Embryonic facial prominence (tissue), 1 donor: ENCODE measurements around the gene LCORL.
"Not testable (repeated sequence)": the region's sequence is repeated elsewhere in the genome, so short reads cannot be mapped to it uniquely, and the experiment has no call there.

ENCODE experiments used
- DNase-seq: peaks from one replicate; pipeline ENCODE4 v3.0.0-alpha.2; 2016; ENCODE audit errors: extremely low spot score

Gene LCORL

GRCh38 chr4:17854036-17854435 is 167.5 kb downstream of the LCORL start:
- DNase-seq, result no peak

GRCh38 chr4:17851959-17852358 is 169.6 kb downstream of the LCORL start:
- no peak for DNase-seq

DNA sequence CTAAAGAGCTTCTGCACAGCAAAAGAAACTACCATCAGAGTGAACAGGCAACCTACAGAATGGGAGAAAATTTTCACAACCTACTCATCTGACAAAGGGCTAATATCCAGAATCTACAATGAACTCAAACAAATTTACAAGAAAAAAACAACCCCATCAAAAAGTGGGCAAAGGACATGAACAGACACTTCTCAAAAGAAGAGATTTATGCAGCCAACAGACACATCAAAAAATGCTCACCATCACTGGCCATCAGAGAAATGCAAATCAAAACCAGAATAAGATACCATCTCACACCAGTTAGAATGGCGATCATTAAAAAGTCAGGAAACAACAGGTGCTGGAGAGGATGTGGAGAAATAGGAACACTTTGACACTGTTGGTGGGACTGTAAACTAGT is 171.3 kb downstream of the LCORL start:
- not testable (repeated sequence) for DNase-seq

DNA sequence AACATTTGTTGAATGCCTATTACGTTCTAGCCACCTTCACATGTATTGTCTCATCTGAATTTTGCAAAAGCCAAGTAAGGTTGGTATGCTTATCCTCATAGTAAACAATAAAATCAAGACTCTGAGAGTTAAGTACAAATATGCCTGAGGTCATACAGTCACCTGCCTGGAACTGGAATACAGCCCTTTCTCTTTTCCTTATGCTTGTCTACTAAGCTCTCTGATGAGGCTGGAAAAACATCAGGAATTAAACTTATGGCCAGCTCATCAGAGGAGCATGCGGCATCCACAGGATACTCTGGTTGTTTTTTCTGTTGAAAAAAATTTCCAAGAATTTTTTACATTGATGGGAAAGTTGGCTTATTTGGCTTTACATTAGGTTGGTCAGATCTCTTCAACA is 175.3 kb downstream of the LCORL start:
- no peak for DNase-seq

DNA sequence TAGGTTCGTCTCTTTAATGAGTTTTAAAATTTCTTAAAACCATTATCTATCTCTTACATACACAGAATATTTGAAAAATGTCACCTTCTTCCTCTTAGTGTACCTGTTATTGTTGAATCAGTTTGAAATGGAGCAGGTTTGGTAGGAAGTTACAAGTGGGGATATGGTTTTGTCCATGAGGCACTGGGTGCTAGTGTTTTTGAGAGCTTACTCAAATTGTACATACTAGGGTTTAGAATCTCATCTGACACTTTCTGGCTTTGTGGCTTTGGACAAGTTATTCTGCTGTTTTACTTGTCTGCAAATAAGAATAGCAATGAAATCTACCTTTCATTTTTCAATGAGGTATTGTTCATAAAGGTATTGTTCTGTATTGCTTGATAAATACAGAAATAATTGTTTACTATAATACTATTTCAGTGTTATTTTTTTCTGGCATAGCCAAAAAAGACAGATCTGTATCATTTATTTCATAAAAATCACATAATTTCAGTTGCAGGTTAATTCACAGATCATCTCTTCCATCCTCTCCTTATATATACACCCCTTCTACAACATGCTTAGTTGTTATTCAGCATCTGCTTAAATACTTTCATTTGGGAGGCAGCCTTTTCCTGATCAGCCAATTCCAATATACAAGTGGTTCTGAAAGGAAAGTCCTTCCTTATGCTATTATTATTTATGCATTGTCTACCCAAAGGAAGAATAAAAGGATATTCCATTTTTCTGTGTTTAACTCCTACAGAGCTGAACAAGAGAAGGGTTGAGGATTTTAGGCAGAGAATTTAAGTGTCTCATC is 197.5 kb downstream of the LCORL start:
- DNase-seq, result no peak

DNA sequence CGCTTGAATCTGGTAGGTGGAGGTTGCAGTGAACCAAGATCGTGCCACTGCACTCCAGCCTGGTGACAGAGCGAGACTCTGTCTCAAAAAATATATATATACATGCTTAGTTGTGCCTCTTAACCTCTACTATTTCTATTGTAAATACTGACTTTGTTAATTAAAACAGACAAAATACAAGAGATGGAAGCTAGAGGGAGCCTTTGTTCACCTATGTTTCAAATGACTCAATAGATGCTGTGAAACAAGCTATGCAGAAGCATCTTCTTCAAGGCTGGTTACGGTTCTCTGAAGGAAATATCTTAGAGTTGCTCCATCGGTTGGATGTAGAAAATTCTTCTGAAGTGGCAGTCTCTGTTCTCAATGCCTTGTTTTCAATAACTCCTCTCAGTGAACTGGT is 204.5 kb downstream of the LCORL start:
- DNase-seq, result peak; percentile 50

- DNase-seq, result no peak
Observed at GRCh38 chr4:17816142-17816541, 205.4 kb downstream of the LCORL start.

DNA sequence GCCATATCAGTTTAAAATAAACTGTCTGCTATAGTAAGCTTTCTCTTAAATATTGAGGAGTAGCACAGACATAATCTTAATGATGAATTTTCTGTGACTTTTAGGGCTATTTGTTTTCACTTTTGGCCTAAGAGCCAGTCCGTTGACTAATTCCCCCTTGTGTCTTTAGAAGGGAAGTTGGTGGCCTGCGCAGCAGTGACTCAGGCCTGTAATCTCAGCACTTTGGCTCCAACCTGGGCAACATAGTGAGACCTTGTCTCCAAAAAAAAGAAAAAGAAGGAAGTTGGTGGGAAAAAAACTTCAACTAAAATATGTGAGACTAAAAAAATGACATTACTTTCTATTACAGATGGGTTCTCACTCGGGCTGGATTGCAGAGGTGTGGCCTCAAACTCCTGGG is 207.4 kb downstream of the LCORL start:
- DNase-seq, result no peak

DNA sequence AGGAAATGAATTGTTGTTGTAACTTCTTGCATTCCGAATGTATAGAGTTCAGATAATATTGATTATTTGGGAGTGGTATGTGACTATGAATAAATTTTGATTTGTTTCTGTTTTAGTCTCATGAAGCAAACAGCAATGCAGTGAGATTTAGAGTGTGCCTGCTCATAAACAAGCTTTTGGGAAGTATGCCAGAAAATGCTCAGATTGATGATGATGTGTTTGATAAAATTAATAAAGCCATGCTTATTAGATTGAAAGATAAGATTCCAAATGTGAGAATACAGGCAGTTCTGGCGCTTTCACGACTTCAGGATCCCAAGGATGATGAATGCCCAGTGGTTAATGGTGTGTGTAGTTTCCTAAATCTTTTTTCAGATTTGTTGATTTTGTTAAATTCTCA is 208.8 kb downstream of the LCORL start:
- DNase-seq, result no peak

DNA sequence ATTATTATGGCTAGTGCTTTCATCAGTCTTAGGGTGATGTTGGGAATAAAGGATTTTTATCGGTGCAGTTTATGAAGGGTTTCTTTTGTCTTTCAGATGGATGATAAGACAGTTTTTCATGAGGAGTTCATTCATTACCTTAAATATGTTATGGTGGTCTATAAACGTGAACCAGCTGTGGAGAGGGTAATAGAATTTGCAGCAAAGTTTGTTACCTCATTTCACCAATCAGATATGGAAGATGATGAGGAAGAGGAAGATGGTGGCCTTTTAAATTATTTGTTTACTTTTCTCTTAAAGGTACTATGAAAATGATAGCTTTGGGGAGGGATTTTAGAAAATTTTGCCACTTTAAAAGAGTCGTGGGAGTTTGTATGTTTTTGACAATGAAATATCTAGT is 209.4 kb downstream of the LCORL start:
- DNase-seq, result no peak

DNA sequence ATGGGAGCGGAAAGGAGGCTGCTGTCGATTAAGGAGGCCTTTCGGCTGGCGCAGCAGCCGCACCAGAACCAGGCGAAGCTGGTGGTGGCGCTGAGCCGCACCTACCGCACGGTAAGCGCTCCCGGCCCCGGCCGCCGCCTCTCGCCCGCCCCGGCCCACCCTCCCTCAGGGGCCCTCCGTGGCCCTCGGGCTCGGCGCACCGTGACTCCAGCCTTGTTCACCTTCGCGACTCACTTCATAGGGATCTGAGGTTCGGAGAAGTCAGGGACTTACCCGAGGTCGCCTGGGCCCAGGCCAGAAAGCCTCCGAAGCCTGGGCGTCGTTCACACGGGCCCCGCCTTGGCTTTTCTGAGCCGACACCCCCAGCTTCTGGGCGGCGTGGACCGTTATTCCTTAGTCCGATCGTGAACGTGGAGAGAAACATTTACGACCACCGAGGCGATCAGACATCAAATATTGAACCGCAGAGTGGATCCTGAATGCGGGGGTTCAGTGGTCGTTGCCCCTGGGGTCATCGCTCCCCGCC is 210.4 kb downstream of the LCORL start:
- no peak for DNase-seq

GRCh38 chr4:17810260-17811077 is 211.1 kb downstream of the LCORL start, which contains the start of the genes DCAF16 and NCAPG:
Gene DCAF16, minus strand, starts transcription at chr4:17810757. Its CDS starts 6,616 bp downstream, at chr4:17804141.
Gene NCAPG, plus strand, starts transcription at chr4:17810979. Its CDS starts 99 bp downstream, at chr4:17811078.
- peak; percentile 97 for DNase-seq

DNA sequence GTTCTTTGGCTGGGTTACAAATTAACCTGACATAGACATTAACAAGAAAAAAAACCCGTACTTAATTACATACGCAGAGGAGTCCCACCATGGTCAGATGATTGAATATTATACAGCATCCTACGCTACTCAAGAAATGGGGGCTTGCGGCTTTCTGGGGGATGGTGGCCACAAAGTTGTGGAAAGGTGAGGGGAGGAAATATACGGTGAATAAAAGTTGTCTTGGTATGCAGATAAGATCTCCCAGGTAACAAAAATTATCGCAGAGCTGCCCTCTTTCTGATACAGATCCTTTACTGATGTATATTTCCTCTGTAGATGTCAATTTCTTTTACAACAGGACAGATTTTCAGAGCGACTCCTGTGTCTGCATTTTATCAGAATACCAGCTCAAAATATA is 211.9 kb downstream of the LCORL start:
- DNase-seq, result no peak

- DNase-seq, result no peak
Observed at GRCh38 chr4:17807446-17807845, 214.1 kb downstream of the LCORL start.

- DNase-seq, result no peak
Observed at GRCh38 chr4:17805580-17806155, 215.9 kb downstream of the LCORL start.

DNA sequence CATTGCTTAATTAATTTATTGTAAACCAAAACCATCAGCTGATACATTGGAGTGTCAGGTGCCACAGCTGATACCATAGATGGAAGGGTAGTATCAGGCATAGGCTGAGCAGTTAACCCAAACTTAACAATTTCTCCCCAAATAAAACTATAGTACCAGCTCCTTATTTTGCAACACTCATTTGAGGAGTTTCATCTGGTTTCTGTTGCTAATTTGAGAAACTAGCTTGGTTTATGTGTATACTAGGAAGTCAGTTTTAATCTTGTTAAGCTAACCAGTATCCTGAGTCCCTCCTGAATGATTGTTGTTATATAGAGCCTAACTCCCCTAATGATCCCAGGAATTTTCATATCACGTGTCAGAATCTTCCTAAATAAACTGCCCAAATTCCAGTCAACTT is 223.7 kb downstream of the LCORL start:
- DNase-seq, result no peak

GRCh38 chr4:17794730-17795129 is 226.8 kb downstream of the LCORL start:
- no peak for DNase-seq
